SK-N-SH (cell line): ENCODE results near the gene GDPD4.

Experiments
- CHD2 ChIP-seq: fragments of 150-350 bp; IDR thresholded peaks from 2 replicates; pipeline ENCODE4 v1.6.1; 2018; ENCODE audit warnings: low read length; ENCODE audit not compliant: partially characterized antibody
- CTCF ChIP-seq: fragments of 200-600 bp; sonication (generic); IDR thresholded peaks from 2 replicates; pipeline ENCODE4 v1.6.1; 2017; ENCODE audit warnings: antibody characterized with exemption, mild to moderate bottlenecking, moderate library complexity
- JUND ChIP-seq: IDR thresholded peaks from 2 replicates; pipeline ENCODE4 v1.4.0; 2012
- RAD21 ChIP-seq: IDR thresholded peaks from 2 replicates; pipeline ENCODE4 v1.6.1; 2012; ENCODE audit warnings: mild to moderate bottlenecking, low read length
- REST ChIP-seq: IDR thresholded peaks from 2 replicates; pipeline ENCODE4 v1.6.1; 2012; ENCODE audit warnings: mild to moderate bottlenecking, low read depth, low read length, moderate library complexity
- RFX5 ChIP-seq: IDR thresholded peaks from 2 replicates; pipeline ENCODE4 v1.6.1; 2012; ENCODE audit warnings: mild to moderate bottlenecking, improper control_type of control experiment, low read length
- ZBTB33 ChIP-seq: IDR thresholded peaks from 2 replicates; pipeline ENCODE4 v1.4.0; 2012; ENCODE audit warnings: low read depth, borderline replicate concordance

GRCh38 chr11:77276271-77276670 is 25.2 kb downstream of the GDPD4 start:
- TF ChIP-seq CTCF = no peak
- TF ChIP-seq REST = no peak
- TF ChIP-seq RFX5 = no peak
- TF ChIP-seq CHD2 = no peak
- no peak for TF ChIP-seq RAD21
- TF ChIP-seq ZBTB33 = no peak
- no peak for TF ChIP-seq JUND
